Endodermal cell (in vitro differentiated cells): Measurements from ENCODE around the gene TANGO2. TPM values are rescaled to one million over a fixed set of nuclear protein-coding genes. Genes with fewer than 3 reads are reported as not detected.

Experiments used
- microRNA-seq: library from miRNA; unstranded; fragments of <30 nt; microRNA quantifications from one replicate; pipeline ENCODE4 v1.2.0, GENCODE V29; 2020; ENCODE audit warnings: borderline microRNAs expressed
- total RNA-seq, 2 donors: library from RNA; stranded (reverse); fragmentation: NEBNext Ultra II Directional in 1 of 2; extraction: Animal tissue kit (Norgen Biotek cat#: 25700) in 1 of 2; gene quantifications; 2 replicates in 1 of 2; 3 replicates in 1 of 2; pipeline ENCODE4 v1.2.1, GENCODE V29; 2021

Gene TANGO2
- total RNA-seq, 2 donors from 2014 or later: 19.9 to 21.8 TPM

Small RNA genes lying within 50 kb of the gene (microRNA-seq; reads per million reads assigned to microRNA genes)
- gene MIR185: 61.1 reads per million, percentile 70 among the genes with 10 or more reads in this experiment
- gene MIR6816: not detected

Other genes starting within 250 kb of the TANGO2 start
- gene GNB1L, start 166.2 kb upstream of the TANGO2 start, total RNA-seq: 10 to 100 TPM in 1 of 2 donors, 1 to 10 TPM in 1; 9.5 to 12.2 TPM
- gene RTL10, start 166.2 kb upstream of the TANGO2 start, total RNA-seq: 10 to 100 TPM; 20.6 to 22.2 TPM
- gene COMT, start 79.3 kb upstream of the TANGO2 start, total RNA-seq: 10 to 100 TPM; 26.6 to 27.8 TPM
- 10 to 100 TPM in 1 of 2 donors, 1 to 10 TPM in 1; 7.3 to 13.6 TPM for gene TXNRD2, start 79.3 kb upstream of the TANGO2 start, total RNA-seq
- gene ARVCF, start 4.3 kb upstream of the TANGO2 start, total RNA-seq: 10 to 100 TPM; 48.3 to 61.3 TPM
- gene DGCR8, start 59.1 kb downstream of the TANGO2 start, total RNA-seq: 10 to 100 TPM; 61.3 to 76.1 TPM
- gene RANBP1, start 95.0 kb downstream of the TANGO2 start, total RNA-seq: 100 to 1,000 TPM; 320 to 415 TPM
- gene TRMT2A, start 96.1 kb downstream of the TANGO2 start, total RNA-seq: 10 to 100 TPM; 45.6 to 55.2 TPM
- gene ZDHHC8, start 110.7 kb downstream of the TANGO2 start, total RNA-seq: 10 to 100 TPM; 82.2 to 82.3 TPM
- not detected for gene CCDC188, start 129.9 kb downstream of the TANGO2 start, total RNA-seq
- 10 to 100 TPM; 12.8 to 17.7 TPM for gene RTN4R, start 247.2 kb downstream of the TANGO2 start, total RNA-seq